WERI-Rb-1 (cell line): Measurements from ENCODE around the gene ODC1.
A peak's percentile ranks its signal among the peaks of the same experiment; 100 is the strongest.

Experiments used
- DNase-seq: peaks from one replicate; pipeline ENCODE4 v3.0.0-alpha.2; 2020
- H3K27ac ChIP-seq: fragments of 250-450 bp; sonication (Bioruptor Pico); 2 replicates; pipeline ENCODE4 v1.5.1; 2020; ENCODE audit warnings: mild to moderate bottlenecking, moderate library complexity
- H3K27me3 ChIP-seq: fragments of 250-450 bp; sonication (Bioruptor Pico); 2 replicates; pipeline ENCODE4 v1.5.1; 2021; ENCODE audit warnings: mild to moderate bottlenecking, low read depth, moderate library complexity; ENCODE audit not compliant: insufficient read depth, severe bottlenecking
- H3K36me3 ChIP-seq: fragments of 250-450 bp; sonication (Bioruptor Pico); 2 replicates; pipeline ENCODE4 v1.5.1; 2020; ENCODE audit warnings: mild to moderate bottlenecking, moderate library complexity
- H3K4me3 ChIP-seq: 2 replicates; pipeline ENCODE4 v1.5.1; 2011; ENCODE audit warnings: low read depth, mild to moderate bottlenecking, control low read depth, low read length
- H3K9me3 ChIP-seq: fragments of 250-450 bp; sonication (Bioruptor Pico); 2 replicates; pipeline ENCODE4 v1.5.1; 2021; ENCODE audit warnings: mild to moderate bottlenecking, moderate library complexity; ENCODE audit not compliant: severe bottlenecking
- CTCF ChIP-seq: IDR thresholded peaks from 2 replicates; pipeline ENCODE4 v1.5.1; 2011; ENCODE audit warnings: low read depth, mild to moderate bottlenecking, control low read depth, inconsistent platforms, low read length

Gene ODC1

DNA sequence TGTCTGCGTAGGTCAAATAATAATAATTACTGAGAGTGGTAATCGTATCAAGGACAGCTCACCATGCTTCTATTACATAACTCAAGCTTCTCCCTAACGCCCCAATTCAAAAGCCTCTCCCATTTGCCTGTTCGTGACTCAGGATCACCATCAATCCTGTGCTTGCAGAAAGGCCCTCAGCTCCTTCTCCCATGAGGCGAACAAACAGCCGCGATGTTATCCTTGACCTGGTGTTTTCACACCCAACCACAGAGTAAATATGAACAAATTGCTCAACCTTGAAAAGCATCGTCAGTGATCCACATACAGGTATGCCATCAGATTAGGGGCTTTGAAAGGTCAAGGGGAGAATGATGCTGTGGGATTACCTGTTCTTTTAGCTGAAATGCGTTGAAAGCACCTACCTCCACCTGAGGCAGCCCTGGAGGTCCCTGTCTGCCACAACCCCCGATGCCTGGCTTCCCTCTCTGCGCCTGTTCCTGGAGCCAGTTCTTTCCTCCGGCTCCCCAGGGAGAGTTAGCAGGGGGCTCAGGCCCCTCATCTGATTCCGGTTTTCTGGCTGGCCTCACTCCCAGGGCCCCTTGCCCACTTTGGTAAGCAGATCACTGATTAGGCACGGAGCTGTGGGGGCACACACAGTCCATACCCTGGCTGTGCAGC, 39.1 kb upstream of the ODC1 start:
- DNase-seq: peak; percentile 5
- no peaks in the 10 kb centered on the region for H3K27me3 ChIP-seq
- no peak overlapping the region for H3K4me3 ChIP-seq
- no peaks in the 10 kb centered on the region for H3K36me3 ChIP-seq
- peaks cover 14% of the 10 kb centered on the region for H3K9me3 ChIP-seq
- TF ChIP-seq CTCF: no peak
- no peak overlapping the region for H3K27ac ChIP-seq

GRCh38 chr2:10486601-10487079, 38.5 kb upstream of the ODC1 start:
- H3K27ac ChIP-seq: no peak overlapping the region

GRCh38 chr2:10486091-10486490, 38.0 kb upstream of the ODC1 start:
- no peak for DNase-seq
- Histone ChIP-seq H3K4me3 (no peak overlapping the region), H3K27me3 (no peaks in the 10 kb centered on the region), H3K27ac (no peak overlapping the region), H3K9me3 (peaks cover 3% of the 10 kb centered on the region), H3K36me3 (no peaks in the 10 kb centered on the region)
- no peak for TF ChIP-seq CTCF

More at GRCh38 chr2:10486601-10487079, 38.5 kb upstream of the ODC1 start:
- H3K9me3 ChIP-seq: peaks cover 9% of the 10 kb centered on the region
- H3K27me3 ChIP-seq: no peaks in the 10 kb centered on the region
- no peak for TF ChIP-seq CTCF
- H3K4me3 ChIP-seq: no peak overlapping the region
- DNase-seq: peak; percentile 7
- no peaks in the 10 kb centered on the region for H3K36me3 ChIP-seq

- H3K27ac ChIP-seq: no peak overlapping the region
- H3K9me3 ChIP-seq: no peaks in the 10 kb centered on the region
- no peaks in the 10 kb centered on the region for H3K36me3 ChIP-seq
- no peak overlapping the region for H3K4me3 ChIP-seq
- DNase-seq: no peak
- no peaks in the 10 kb centered on the region for H3K27me3 ChIP-seq
- no peak for TF ChIP-seq CTCF
These were observed 34.8 kb upstream of the ODC1 start for GRCh38 chr2:10482913-10483312.

DNA sequence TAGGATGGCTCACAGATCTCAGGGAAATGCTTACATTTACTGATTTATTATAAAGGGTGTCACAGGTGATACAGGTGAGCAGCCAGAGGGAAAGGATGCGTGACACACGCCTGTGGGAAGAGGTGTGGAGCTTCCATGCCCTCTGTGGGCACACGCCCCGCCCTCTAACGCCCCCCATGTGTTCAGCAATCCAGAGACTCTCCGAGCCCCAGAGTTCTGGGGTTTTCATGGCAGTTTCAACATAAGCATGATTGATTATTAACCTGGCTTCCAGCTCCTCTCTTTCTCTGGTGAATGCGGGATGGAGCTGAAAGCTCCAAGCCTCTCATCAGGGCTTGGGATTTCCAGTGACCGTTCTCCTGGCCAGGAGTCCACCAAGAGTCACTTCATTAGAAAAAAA, 34.3 kb upstream of the ODC1 start:
- no peaks in the 10 kb centered on the region for H3K9me3 ChIP-seq
- H3K27ac ChIP-seq: no peak overlapping the region
- no peak overlapping the region for H3K4me3 ChIP-seq
- no peaks in the 10 kb centered on the region for H3K36me3 ChIP-seq
- TF ChIP-seq CTCF: no peak
- no peaks in the 10 kb centered on the region for H3K27me3 ChIP-seq
- DNase-seq: no peak

GRCh38 chr2:10481666-10482157, 33.6 kb upstream of the ODC1 start:
- TF ChIP-seq CTCF: no peak
- H3K27ac ChIP-seq: no peak overlapping the region
- no peaks in the 10 kb centered on the region for H3K27me3 ChIP-seq
- H3K9me3 ChIP-seq: no peaks in the 10 kb centered on the region
- H3K4me3 ChIP-seq: no peak overlapping the region
- DNase-seq: no peak
- no peaks in the 10 kb centered on the region for H3K36me3 ChIP-seq
